ENCODE data around the gene CD28.
A peak's percentile ranks its signal among the peaks of the same experiment; 100 is the strongest.

Gene CD28

GRCh38 chr2:203786549-203787351, 80.3 kb downstream of the CD28 start:
- Histone ChIP-seq H3K9me3 (ENCODE audit: insufficient read depth, low read length, severe bottlenecking) (no peaks in the 10 kb centered on the region), H3K4me1 (ENCODE audit: insufficient read depth, low read length) (peaks cover 20% of the 10 kb centered on the region), H3K4me2 (ENCODE audit: insufficient read depth, low read length) (no peak overlapping the region), H3K9ac (ENCODE audit: low read depth, low read length) (no peak overlapping the region; the same call in 1 of the 2 replicates), H3K4me3 (ENCODE audit: low read depth in 1 of 2, low read length in 2 of 2) (no peak overlapping the region), H3K36me3 (ENCODE audit: insufficient read depth, low read length) (no peaks in the 10 kb centered on the region), H3K27me3 (ENCODE audit: insufficient read depth, low read length, poor library complexity) (no peaks in the 10 kb centered on the region), H3K27ac (ENCODE audit: low read length) (peak overlapping the region; percentile 56; the same call in 1 of the 2 replicates), H3K79me2 (ENCODE audit: insufficient read depth, low read length) (no peaks in the 10 kb centered on the region), H4K20me1 (ENCODE audit: insufficient read depth, low read length) (no peaks in the 10 kb centered on the region), H2AFZ (ENCODE audit: low read depth, low read length) (peak overlapping the region; percentile 51)
- peak; percentile 59 for ATAC-seq (ENCODE audit: insufficient read depth, low read depth)
- DNase-seq: peak; percentile 36
- TF ChIP-seq EZH2 (IDR thresholded peaks at IDR 0.05; ENCODE audit: borderline replicate concordance, low read depth, low read length, severe bottlenecking): no peak
- TF ChIP-seq CTCF (IDR thresholded peaks at IDR 0.05; ENCODE audit: borderline replicate concordance, extremely low read depth, low read length, poor library complexity, severe bottlenecking): no peak

GRCh38 chr2:203787979-203788378, 81.5 kb downstream of the CD28 start:
- H3K4me3 ChIP-seq (ENCODE audit: low read depth in 1 of 2, low read length in 2 of 2): no peak overlapping the region
- no peaks in the 10 kb centered on the region for H3K9me3 ChIP-seq (ENCODE audit: insufficient read depth, low read length, severe bottlenecking)
- H3K36me3 ChIP-seq (ENCODE audit: insufficient read depth, low read length): no peaks in the 10 kb centered on the region
- no peak overlapping the region for H2AFZ ChIP-seq (ENCODE audit: low read depth, low read length)
- no peak overlapping the region for H3K27ac ChIP-seq (ENCODE audit: low read length)
- no peaks in the 10 kb centered on the region for H4K20me1 ChIP-seq (ENCODE audit: insufficient read depth, low read length)
- ATAC-seq (ENCODE audit: insufficient read depth, low read depth) (no peak), DNase-seq (no peak)
- no peak overlapping the region for H3K9ac ChIP-seq (ENCODE audit: low read depth, low read length)
- H3K4me1 ChIP-seq (ENCODE audit: insufficient read depth, low read length): peaks cover 13% of the 10 kb centered on the region
- H3K79me2 ChIP-seq (ENCODE audit: insufficient read depth, low read length): no peaks in the 10 kb centered on the region
- no peaks in the 10 kb centered on the region for H3K27me3 ChIP-seq (ENCODE audit: insufficient read depth, low read length, poor library complexity)
- TF ChIP-seq CTCF (IDR thresholded peaks at IDR 0.05; ENCODE audit: borderline replicate concordance, extremely low read depth, low read length, poor library complexity, severe bottlenecking) (no peak), EZH2 (IDR thresholded peaks at IDR 0.05; ENCODE audit: borderline replicate concordance, low read depth, low read length, severe bottlenecking) (no peak)
- H3K4me2 ChIP-seq (ENCODE audit: insufficient read depth, low read length): no peak overlapping the region

Measured in DND-41 (cell line).